GM12873 (cell line): ENCODE data around the gene PLCG1.

Source experiments
- CTCF ChIP-seq: IDR thresholded peaks from 2 replicates; pipeline ENCODE4 v1.5.1; 2012; ENCODE audit warnings: low read depth, mild to moderate bottlenecking, moderate library complexity, low read length, control low read depth; ENCODE audit not compliant: insufficient read depth; ENCODE audit errors: missing control alignments

PLCG1 gene

GRCh38 chr20:41135888-41136679 lies 1.3 kb upstream of the PLCG1 start:
- TF ChIP-seq CTCF = no peak

- no peak for TF ChIP-seq CTCF
These were observed 501 bp downstream of the PLCG1 start for GRCh38 chr20:41137614-41138474.

- TF ChIP-seq CTCF = no peak
These were observed 1.3 kb downstream of the PLCG1 start for GRCh38 chr20:41138475-41139226.

GRCh38 chr20:41139227-41140093 lies 2.1 kb downstream of the PLCG1 start:
- no peak for TF ChIP-seq CTCF

GRCh38 chr20:41140226-41141133 lies 3.1 kb downstream of the PLCG1 start:
- no peak for TF ChIP-seq CTCF

- no peak for TF ChIP-seq CTCF
These were observed 3.9 kb downstream of the PLCG1 start for GRCh38 chr20:41141153-41141815.
